ENCODE data around the gene GSTM5. TPM values are rescaled to one million over a fixed set of nuclear protein-coding genes. Genes with fewer than 3 reads are reported as not detected.
"Not testable (repeated sequence)": the region's sequence is repeated elsewhere in the genome, so short reads cannot be mapped to it uniquely, and the experiment has no call there.

GSTM5 gene
- total RNA-seq, 1 experiment from 2014 or later, result 0.11 TPM

DNA sequence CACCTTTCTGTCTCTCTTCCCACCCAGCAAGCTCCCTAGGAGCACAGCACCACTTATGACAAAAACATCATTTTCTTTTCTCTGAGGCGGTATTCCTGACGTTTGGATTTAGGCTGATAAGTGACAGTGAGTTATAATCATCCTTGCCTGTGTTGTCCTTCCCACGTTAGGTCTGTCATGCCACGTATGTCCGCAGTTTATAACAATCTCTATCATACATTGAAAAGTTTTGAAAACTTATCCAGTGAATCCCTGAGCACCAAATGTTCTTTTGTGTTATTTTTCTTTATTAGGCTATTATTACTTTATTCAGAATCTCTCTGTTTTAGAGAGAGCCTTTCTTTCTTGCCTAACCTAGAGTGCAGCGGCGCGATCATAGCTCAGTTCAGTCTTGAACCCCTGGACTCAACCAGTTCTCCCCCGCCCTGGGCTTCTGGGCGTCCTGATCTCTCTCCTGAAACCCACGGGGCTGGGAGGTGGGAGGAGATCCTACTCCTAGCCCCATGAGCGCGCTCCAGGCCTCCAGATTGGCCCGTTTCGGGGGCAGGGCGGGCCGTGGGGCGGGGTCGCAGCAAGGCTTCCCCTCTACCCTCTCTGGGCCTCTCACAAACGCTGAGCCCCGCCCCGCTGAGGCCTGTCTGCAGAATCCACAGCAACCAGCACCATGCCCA is 44.5 kb upstream of the GSTM5 start, which contains the start of gene GSTM2:
Gene GSTM2, plus strand, starts transcription at position 606 of the 671 bp plus-strand sequence. Its CDS starts 59 bp downstream, at position 665.
- Mint-ChIP-seq H3K4me1 (peaks cover 6% of the 10 kb centered on the region), H3K27me3 (ENCODE audit: low read depth) (peaks cover 3% of the 10 kb centered on the region; the same call in 1 of the 2 replicates), H3K36me3 (no peaks in the 10 kb centered on the region), H3K9me3 (peaks cover 9% of the 10 kb centered on the region), H3K4me3 (peak within 1 kb of the TSS; percentile 68), H3K27ac (peak within 1 kb of the TSS; percentile 50)
- ATAC-seq (peak; percentile 100), DNase-seq (ENCODE audit: low spot score) (peak; percentile 95)
- TF ChIP-seq SP1 (CRISPR knock-in tag; conservative IDR thresholded peaks at IDR 0.05) (peak; percentile 47; the same call in 1 of the 2 replicates), RORB (CRISPR knock-in tag; IDR thresholded peaks at IDR 0.05) (no peak), SMAD4 (CRISPR knock-in tag; IDR thresholded peaks at IDR 0.05) (no peak), NR3C1 (CRISPR knock-in tag; conservative IDR thresholded peaks at IDR 0.05; ENCODE audit: low read depth) (no peak)
- TF ChIP-seq, protein P1, sequence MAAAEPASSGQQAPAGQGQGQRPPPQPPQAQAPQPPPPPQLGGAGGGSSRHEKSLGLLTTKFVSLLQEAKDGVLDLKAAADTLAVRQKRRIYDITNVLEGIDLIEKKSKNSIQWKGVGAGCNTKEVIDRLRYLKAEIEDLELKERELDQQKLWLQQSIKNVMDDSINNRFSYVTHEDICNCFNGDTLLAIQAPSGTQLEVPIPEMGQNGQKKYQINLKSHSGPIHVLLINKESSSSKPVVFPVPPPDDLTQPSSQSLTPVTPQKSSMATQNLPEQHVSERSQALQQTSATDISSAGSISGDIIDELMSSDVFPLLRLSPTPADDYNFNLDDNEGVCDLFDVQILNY (CRISPR knock-in tag; IDR thresholded peaks at IDR 0.05), result no peak
- ChIA-PET POLR2A (interaction anchor here (1.2 to 1.3 kb wide), 2 partner anchors 27 to 119 kb away, joined by 4 to 5 read pairs; partner anchors contain the start of gene GNAI3), CTCF (interaction anchor here (1.3 to 5.4 kb wide), 5 partner anchors 25 to 362 kb away, joined by 3 to 22 read pairs (median 5); partner anchors contain the start of gene AHCYL1)

DNA sequence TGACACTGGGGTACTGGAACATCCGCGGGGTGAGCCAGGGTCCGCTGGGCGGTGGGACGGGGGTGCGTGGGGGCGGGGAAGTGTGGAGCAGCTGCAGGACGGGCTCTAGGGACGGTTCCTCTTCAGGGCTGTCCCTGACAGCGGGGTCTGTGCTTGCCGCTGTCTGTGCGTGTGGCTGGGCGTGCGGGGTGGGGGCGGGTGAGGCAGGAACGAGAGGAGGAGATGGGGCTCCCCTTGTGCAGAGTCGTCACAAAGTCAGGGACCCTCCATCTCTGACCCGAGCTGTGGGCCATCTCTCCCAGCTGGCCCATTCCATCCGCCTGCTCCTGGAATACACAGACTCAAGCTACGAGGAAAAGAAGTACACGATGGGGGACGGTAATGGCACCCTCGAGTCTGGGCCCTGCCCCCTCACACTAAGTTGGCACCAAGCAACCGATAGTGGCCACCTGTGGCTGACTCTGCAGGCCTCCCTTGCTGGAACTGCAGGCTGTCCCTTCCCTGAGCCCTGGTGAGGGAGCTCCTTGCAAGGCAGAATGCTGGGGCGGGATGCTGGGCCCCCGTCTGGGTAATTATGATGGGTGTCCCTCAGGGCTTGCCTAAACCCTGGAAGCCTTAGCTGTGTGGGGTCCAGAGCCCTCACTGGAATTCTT is 43.8 kb upstream of the GSTM5 start:
- no peak overlapping the region for H3K27ac Mint-ChIP-seq
- peaks cover 6% of the 10 kb centered on the region for H3K4me1 Mint-ChIP-seq
- ATAC-seq (peak; percentile 45), DNase-seq (ENCODE audit: low spot score) (no peak)
- peaks cover 3% of the 10 kb centered on the region; the same call in 1 of the 2 replicates for H3K27me3 Mint-ChIP-seq (ENCODE audit: low read depth)
- no peak for TF ChIP-seq ZNF232 (CRISPR knock-in tag; IDR thresholded peaks at IDR 0.05)
- TF ChIP-seq, protein P2, sequence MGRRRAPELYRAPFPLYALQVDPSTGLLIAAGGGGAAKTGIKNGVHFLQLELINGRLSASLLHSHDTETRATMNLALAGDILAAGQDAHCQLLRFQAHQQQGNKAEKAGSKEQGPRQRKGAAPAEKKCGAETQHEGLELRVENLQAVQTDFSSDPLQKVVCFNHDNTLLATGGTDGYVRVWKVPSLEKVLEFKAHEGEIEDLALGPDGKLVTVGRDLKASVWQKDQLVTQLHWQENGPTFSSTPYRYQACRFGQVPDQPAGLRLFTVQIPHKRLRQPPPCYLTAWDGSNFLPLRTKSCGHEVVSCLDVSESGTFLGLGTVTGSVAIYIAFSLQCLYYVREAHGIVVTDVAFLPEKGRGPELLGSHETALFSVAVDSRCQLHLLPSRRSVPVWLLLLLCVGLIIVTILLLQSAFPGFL (CRISPR knock-in tag; IDR thresholded peaks at IDR 0.05; ENCODE audit: borderline replicate concordance), result no peak
- TF ChIP-seq ZNF416 (CRISPR knock-in tag; IDR thresholded peaks at IDR 0.05), result no peak
- TF ChIP-seq, protein P3, sequence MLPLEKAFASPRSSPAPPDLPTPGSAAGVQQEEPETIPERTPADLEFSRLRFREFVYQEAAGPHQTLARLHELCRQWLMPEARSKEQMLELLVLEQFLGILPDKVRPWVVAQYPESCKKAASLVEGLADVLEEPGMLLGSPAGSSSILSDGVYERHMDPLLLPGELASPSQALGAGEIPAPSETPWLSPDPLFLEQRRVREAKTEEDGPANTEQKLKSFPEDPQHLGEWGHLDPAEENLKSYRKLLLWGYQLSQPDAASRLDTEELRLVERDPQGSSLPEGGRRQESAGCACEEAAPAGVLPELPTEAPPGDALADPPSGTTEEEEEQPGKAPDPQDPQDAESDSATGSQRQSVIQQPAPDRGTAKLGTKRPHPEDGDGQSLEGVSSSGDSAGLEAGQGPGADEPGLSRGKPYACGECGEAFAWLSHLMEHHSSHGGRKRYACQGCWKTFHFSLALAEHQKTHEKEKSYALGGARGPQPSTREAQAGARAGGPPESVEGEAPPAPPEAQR (CRISPR knock-in tag; IDR thresholded peaks at IDR 0.05), result no peak
- TF ChIP-seq GRHL2 (CRISPR knock-in tag; IDR thresholded peaks at IDR 0.05; ENCODE audit: insufficient replicate concordance, severe bottlenecking), result no peak
- TF ChIP-seq PRRX2 (CRISPR knock-in tag; IDR thresholded peaks at IDR 0.05), result no peak
- no peak for TF ChIP-seq CREM (CRISPR knock-in tag; IDR thresholded peaks at IDR 0.05)
- no peak for TF ChIP-seq NR3C1 (CRISPR knock-in tag; conservative IDR thresholded peaks at IDR 0.05; ENCODE audit: low read depth)
- TF ChIP-seq, protein P4, sequence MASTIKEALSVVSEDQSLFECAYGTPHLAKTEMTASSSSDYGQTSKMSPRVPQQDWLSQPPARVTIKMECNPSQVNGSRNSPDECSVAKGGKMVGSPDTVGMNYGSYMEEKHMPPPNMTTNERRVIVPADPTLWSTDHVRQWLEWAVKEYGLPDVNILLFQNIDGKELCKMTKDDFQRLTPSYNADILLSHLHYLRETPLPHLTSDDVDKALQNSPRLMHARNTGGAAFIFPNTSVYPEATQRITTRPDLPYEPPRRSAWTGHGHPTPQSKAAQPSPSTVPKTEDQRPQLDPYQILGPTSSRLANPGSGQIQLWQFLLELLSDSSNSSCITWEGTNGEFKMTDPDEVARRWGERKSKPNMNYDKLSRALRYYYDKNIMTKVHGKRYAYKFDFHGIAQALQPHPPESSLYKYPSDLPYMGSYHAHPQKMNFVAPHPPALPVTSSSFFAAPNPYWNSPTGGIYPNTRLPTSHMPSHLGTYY (CRISPR knock-in tag; IDR thresholded peaks at IDR 0.05), result no peak
- POLR2A ChIA-PET, result interaction anchor here (1.2 to 1.3 kb wide), 2 partner anchors 28 to 119 kb away, joined by 4 to 5 read pairs; partner anchors contain the start of gene GNAI3
- H3K9me3 Mint-ChIP-seq, result peaks cover 9% of the 10 kb centered on the region
- H3K4me3 Mint-ChIP-seq, result peak overlapping the region; percentile 68
- CTCF ChIA-PET, result interaction anchor here (0.6 to 5.4 kb wide), 6 partner anchors 26 to 835 kb away, joined by 3 to 22 read pairs (median 4); partner anchors contain the start of gene AHCYL1
- no peaks in the 10 kb centered on the region for H3K36me3 Mint-ChIP-seq

DNA sequence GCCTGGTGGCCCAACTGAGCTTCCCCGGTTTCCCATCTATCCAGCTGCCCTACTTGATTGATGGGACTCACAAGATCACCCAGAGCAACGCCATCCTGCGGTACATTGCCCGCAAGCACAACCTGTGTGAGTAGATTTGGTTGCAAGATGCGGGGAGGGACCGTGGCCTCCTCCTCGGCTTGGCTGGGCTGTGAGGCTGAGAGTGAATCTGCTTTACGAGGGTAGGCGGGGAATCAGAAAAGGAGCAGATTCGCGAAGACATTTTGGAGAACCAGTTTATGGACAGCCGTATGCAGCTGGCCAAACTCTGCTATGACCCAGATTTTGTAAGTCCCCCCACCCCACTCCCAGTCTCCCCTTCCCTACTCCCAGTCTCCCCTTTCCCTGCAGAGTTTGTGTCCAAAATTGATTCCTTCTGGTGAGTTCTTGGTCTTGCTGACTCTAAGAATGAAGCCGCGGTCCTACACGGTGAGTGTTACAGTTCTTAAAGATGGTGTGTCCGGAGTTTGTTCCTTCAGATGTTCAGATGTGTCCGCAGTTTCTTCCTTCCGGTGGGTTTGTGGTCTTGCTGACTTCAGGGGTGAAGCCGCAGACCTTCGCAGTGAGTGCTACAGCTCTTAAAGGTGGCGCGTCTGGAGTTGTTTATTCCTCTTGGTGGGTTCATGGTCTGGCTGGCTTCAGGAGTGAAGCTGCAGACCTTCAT is 42.7 kb upstream of the GSTM5 start:
- peaks cover 6% of the 10 kb centered on the region for H3K4me1 Mint-ChIP-seq
- DNase-seq (ENCODE audit: low spot score) (no peak), ATAC-seq (no peak)
- no peak for TF ChIP-seq ESRRA (CRISPR knock-in tag; IDR thresholded peaks at IDR 0.05; ENCODE audit: borderline replicate concordance)
- H3K36me3 Mint-ChIP-seq, result no peaks in the 10 kb centered on the region
- peak overlapping the region; percentile 31; the same call in 1 of the 2 replicates for H3K4me3 Mint-ChIP-seq
- POLR2A ChIA-PET, result no interaction called here
- CTCF ChIA-PET, result interaction anchor here (1.2 to 5.4 kb wide), 2 partner anchors 29 to 137 kb away, joined by 3 to 22 read pairs; no protein-coding TSS in a partner anchor
- peaks cover 9% of the 10 kb centered on the region for H3K9me3 Mint-ChIP-seq
- peaks cover 3% of the 10 kb centered on the region; the same call in 1 of the 2 replicates for H3K27me3 Mint-ChIP-seq (ENCODE audit: low read depth)
- no peak overlapping the region for H3K27ac Mint-ChIP-seq

DNA sequence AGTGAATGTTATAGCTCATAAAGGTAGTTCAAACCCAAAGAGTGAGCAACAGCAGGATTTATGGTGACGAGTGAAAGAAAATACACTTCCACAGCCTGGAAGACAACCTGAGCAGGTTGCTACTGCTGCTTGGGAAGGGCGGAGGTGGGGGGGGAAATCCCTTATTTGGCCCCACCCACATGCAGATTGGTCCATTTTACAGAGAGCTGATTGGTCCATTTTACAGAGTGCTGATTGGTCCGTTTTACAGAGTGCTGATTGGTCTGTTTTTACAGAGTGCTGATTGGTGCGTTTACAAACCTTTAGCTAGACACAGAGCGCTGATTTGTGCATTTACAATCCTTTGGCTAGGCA is 42.1 kb upstream of the GSTM5 start:
- not testable (repeated sequence) for DNase-seq (ENCODE audit: low spot score); H3K27me3 Mint-ChIP-seq (ENCODE audit: low read depth); H3K36me3 Mint-ChIP-seq; H3K4me3 Mint-ChIP-seq; ATAC-seq; H3K4me1 Mint-ChIP-seq; H3K9me3 Mint-ChIP-seq; H3K27ac Mint-ChIP-seq
- CTCF ChIA-PET, result interaction anchor here (1.2 to 5.4 kb wide), 2 partner anchors 30 to 137 kb away, joined by 3 to 22 read pairs; no protein-coding TSS in a partner anchor
- POLR2A ChIA-PET, result interaction anchor here (1.0 kb wide), 1 partner anchor 30 kb away, joined by 4 read pairs; no protein-coding TSS in a partner anchor

Measured in WTC11 (cell line).